Body of pancreas (tissue), 4 donors: Measurements from ENCODE around the gene MYH14. TPM values are rescaled to one million over a fixed set of nuclear protein-coding genes. Genes with fewer than 3 reads are reported as not detected.
A peak's percentile ranks its signal among the peaks of the same experiment; 100 is the strongest.

Experiments
- ATAC-seq: fragments of 150-250 bp; one replicate; pipeline ENCODE4 v1.9.1; 2016
- DNase-seq, 4 donors: peaks; one replicate each; pipeline ENCODE4 v3.0.0-alpha.2; 2019
- H3K27ac ChIP-seq, 4 donors: fragments of 200-600 bp; sonication (generic); 1 replicate in 3 of 4; 2 replicates in 1 of 4; pipeline versions ENCODE4 v1.5.1 to v1.6.1; 2016 to 2019; ENCODE audit warnings: mild to moderate bottlenecking in 1 of 4, mixed read lengths in 1 of 4, moderate library complexity in 1 of 4
- H3K27me3 ChIP-seq, 2 donors: fragments of 200-600 bp; sonication (generic); one replicate each; pipeline ENCODE4 v1.6.0; 2016; ENCODE audit warnings: mild to moderate bottlenecking in 1 of 2
- H3K36me3 ChIP-seq, 2 donors: fragments of 200-600 bp; sonication (generic); replicated peaks in 1 of 2; 2 replicates each; pipeline ENCODE4 v1.5.1; 2016; ENCODE audit warnings: low read depth in 2 of 2; ENCODE audit not compliant: insufficient read depth in 1 of 2
- H3K4me1 ChIP-seq: fragments of 200-600 bp; sonication (generic); one replicate; pipeline ENCODE4 v1.6.0; 2016
- H3K4me3 ChIP-seq, 2 donors: fragments of 200-600 bp; sonication (generic); 1 replicate in 1 of 2; 2 replicates in 1 of 2; pipeline ENCODE4 v1.5.1; 2016 to 2019
- H3K9me3 ChIP-seq, 3 donors: fragments of 200-600 bp; sonication (generic); 1 replicate in 2 of 3; 2 replicates in 1 of 3; pipeline ENCODE4 v1.5.1; 2016
- POLR2A ChIP-seq, 3 donors: fragments of 450-650 bp; IDR thresholded peaks; one replicate each; pipeline ENCODE4 v1.6.1; 2016; ENCODE audit warnings: antibody characterized with exemption in 3 of 3, mild to moderate bottlenecking in 2 of 3
- WGBS, 2 donors: methylation state at CpG; one replicate each; pipeline ENCODE4 v1.1.5; 2017; 5-methylcytosine and 5-hydroxymethylcytosine counted together
- intact Hi-C: fragments of 100-400 bp; cut with DNase I; formaldehyde crosslinking; loops from one replicate; pipeline ENCODE4 v1.15.1; 2023
- total RNA-seq, 2 donors: library from RNA; depleted of rRNA; stranded (reverse); fragments of >200 nt; gene quantifications; one replicate each; pipeline ENCODE4 v1.1.0, GENCODE V29; 2016
- TF ChIP-seq, protein P1 (sequence below), 7 experiments: fragments of 450-650 bp in 4 of 7; fragments of 200-600 bp in 3 of 7; sonication (generic) in 3 of 7; IDR thresholded peaks; one replicate each; pipeline ENCODE4 v1.5.1; 2016 to 2019; ENCODE audit warnings: antibody characterized with exemption in 7 of 7

Gene MYH14
- total RNA-seq, 2 donors from 2014 or later: 40.9 to 61.2 TPM

- DNase-seq: no peak
- 67 to 86% methylated on average over 2 of the region's 2 CpGs for WGBS, 2 donors
- no peaks in the 10 kb centered on the region for H3K4me1 ChIP-seq
- no peak overlapping the region for H3K27ac ChIP-seq
- intact Hi-C loops: no loop called here
- ATAC-seq: no peak
- H3K4me3 ChIP-seq: no peak overlapping the region
- peaks cover 0 to 5% (median 0%) of the 10 kb centered on the region in 3 donors for H3K9me3 ChIP-seq
- H3K36me3 ChIP-seq: no peaks in the 10 kb centered on the region
- H3K27me3 ChIP-seq: no peaks in the 10 kb centered on the region
- TF ChIP-seq POLR2A (IDR thresholded peaks at IDR 0.05): no peak
- TF ChIP-seq, protein P1, sequence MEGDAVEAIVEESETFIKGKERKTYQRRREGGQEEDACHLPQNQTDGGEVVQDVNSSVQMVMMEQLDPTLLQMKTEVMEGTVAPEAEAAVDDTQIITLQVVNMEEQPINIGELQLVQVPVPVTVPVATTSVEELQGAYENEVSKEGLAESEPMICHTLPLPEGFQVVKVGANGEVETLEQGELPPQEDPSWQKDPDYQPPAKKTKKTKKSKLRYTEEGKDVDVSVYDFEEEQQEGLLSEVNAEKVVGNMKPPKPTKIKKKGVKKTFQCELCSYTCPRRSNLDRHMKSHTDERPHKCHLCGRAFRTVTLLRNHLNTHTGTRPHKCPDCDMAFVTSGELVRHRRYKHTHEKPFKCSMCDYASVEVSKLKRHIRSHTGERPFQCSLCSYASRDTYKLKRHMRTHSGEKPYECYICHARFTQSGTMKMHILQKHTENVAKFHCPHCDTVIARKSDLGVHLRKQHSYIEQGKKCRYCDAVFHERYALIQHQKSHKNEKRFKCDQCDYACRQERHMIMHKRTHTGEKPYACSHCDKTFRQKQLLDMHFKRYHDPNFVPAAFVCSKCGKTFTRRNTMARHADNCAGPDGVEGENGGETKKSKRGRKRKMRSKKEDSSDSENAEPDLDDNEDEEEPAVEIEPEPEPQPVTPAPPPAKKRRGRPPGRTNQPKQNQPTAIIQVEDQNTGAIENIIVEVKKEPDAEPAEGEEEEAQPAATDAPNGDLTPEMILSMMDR (IDR thresholded peaks at IDR 0.05): no peak
Measured at GRCh38 chr19:50159078-50159477, 44.3 kb upstream of the MYH14 start.

- H3K9me3 ChIP-seq: peaks cover 0 to 5% (median 0%) of the 10 kb centered on the region in 3 donors
- ATAC-seq (no peak), DNase-seq (no peak)
- H3K27me3 ChIP-seq: no peaks in the 10 kb centered on the region
- intact Hi-C loops: no loop called here
- TF ChIP-seq POLR2A (IDR thresholded peaks at IDR 0.05): no peak
- TF ChIP-seq, protein P1 (IDR thresholded peaks at IDR 0.05): no peak
- no peaks in the 10 kb centered on the region for H3K4me1 ChIP-seq
- WGBS, 2 donors: 12 to 13% methylated on average over 13 to 26 of the region's 26 CpGs
- no peaks in the 10 kb centered on the region for H3K36me3 ChIP-seq
- no peak within 1 kb of the TSS for H3K4me3 ChIP-seq
- no peak within 1 kb of the TSS for H3K27ac ChIP-seq
Measured at GRCh38 chr19:50162988-50163387, 40.4 kb upstream of the MYH14 start, which contains the start of gene IZUMO2. Gene IZUMO2 (minus strand): TSS chr19:50163281. CDS start chr19:50163194, 87 bp downstream.

GRCh38 chr19:50167314-50167721, 36.1 kb upstream of the MYH14 start:
- H3K4me1 ChIP-seq: no peaks in the 10 kb centered on the region
- no peak overlapping the region for H3K4me3 ChIP-seq
- intact Hi-C loops: no loop called here
- H3K36me3 ChIP-seq: no peaks in the 10 kb centered on the region
- peak; percentile 42 to 71 (median 70) for DNase-seq
- ATAC-seq: peak; percentile 78
- WGBS, 2 donors: 13 to 20% methylated on average over 7 to 12 of the region's 12 CpGs
- H3K27ac ChIP-seq: no peak overlapping the region
- no peaks in the 10 kb centered on the region for H3K27me3 ChIP-seq
- TF ChIP-seq, protein P1 (IDR thresholded peaks at IDR 0.05): no peak
- no peak for TF ChIP-seq POLR2A (IDR thresholded peaks at IDR 0.05)
- H3K9me3 ChIP-seq: no peaks in the 10 kb centered on the region

DNA sequence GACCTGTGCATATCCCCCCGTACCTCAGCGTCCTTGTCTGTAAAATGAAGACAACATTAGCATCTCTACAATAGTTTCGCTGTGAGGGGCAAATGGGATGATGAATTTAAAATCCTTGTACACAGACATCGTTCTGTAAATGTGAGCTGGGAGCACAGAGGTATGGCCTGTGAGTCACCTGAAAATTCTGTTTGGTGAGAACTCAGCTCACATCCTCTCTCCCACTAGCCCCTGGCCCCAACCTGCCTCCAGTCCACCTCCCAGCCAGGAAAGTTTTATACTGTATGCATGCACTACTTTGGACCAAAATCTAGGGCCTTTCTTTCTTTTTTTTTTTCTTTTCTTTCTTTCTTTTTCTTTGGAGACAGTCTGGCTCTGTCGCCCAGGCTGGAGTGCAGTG, 31.7 kb upstream of the MYH14 start:
- H3K36me3 ChIP-seq: no peaks in the 10 kb centered on the region
- H3K4me1 ChIP-seq: no peaks in the 10 kb centered on the region
- H3K27me3 ChIP-seq: no peaks in the 10 kb centered on the region
- WGBS, 2 donors: 81 to 83% methylated on average over 5 of the region's 5 CpGs
- DNase-seq (no peak), ATAC-seq (no peak)
- intact Hi-C loops: no loop called here
- no peaks in the 10 kb centered on the region for H3K9me3 ChIP-seq
- H3K4me3 ChIP-seq: no peak overlapping the region
- H3K27ac ChIP-seq: no peak overlapping the region
- TF ChIP-seq, protein P1 (IDR thresholded peaks at IDR 0.05): no peak
- no peak for TF ChIP-seq POLR2A (IDR thresholded peaks at IDR 0.05)

DNA sequence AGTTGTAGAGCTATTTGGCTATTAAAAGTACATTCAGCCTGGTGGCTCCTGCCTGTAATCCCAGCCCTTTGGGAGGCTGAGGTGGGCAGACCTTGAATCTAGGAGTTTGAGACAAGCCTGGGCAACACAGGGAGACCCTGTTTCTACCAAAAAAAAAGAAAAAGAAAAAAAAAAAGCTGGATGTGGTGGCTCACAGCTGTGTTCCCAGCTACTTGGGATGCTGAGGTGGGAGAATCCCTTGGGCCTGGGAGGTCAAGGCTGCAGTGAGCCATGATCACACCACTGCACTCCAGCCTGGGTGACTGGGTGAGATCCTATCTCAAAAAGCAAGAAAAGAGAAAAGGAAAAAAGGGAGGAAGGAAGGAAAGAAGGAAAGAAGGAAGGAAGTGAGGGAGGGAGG, 30.7 kb upstream of the MYH14 start:
- H3K4me1 ChIP-seq: no peaks in the 10 kb centered on the region
- H3K27ac ChIP-seq: no peak overlapping the region
- no peaks in the 10 kb centered on the region for H3K9me3 ChIP-seq
- no peaks in the 10 kb centered on the region for H3K36me3 ChIP-seq
- DNase-seq (no peak), ATAC-seq (no peak)
- TF ChIP-seq, protein P1 (IDR thresholded peaks at IDR 0.05): no peak
- TF ChIP-seq POLR2A (IDR thresholded peaks at IDR 0.05): no peak
- H3K27me3 ChIP-seq: no peaks in the 10 kb centered on the region
- H3K4me3 ChIP-seq: no peak overlapping the region
- intact Hi-C loops: no loop called here
